ENCODE measurements around the gene CFAP53. TPM values are rescaled to one million over a fixed set of nuclear protein-coding genes. Genes with fewer than 3 reads are reported as not detected.

Gene CFAP53
- total and polyA plus RNA-seq, 8 donors = 0.25 to 1.5 (median 0.39) TPM

- ATAC-seq = no peak
- H3K27ac ChIP-seq = no peak overlapping the region
- 80 to 85% methylated on average over 6 of the region's 6 CpGs for WGBS, 2 donors
- no peaks in the 10 kb centered on the region for H3K9me3 ChIP-seq
- peaks cover 15 to 46% (median 38%) of the 10 kb centered on the region in 3 donors for H3K36me3 ChIP-seq
- peaks cover 9 to 18% (median 14%) of the 10 kb centered on the region in 3 donors for H3K4me1 ChIP-seq
- no peak for DNase-seq
- intact Hi-C loops (cut with DNase I) = no loop called here
- no peak overlapping the region for H3K4me3 ChIP-seq
- no peaks in the 10 kb centered on the region for H3K27me3 ChIP-seq
- no peak for FAIRE-seq
- TF ChIP-seq CTCF (IDR thresholded peaks at IDR 0.05) = no peak
Observed at GRCh38 chr18:50277942-50278341, 11.6 kb upstream of the CFAP53 start.

- no peak overlapping the region for H3K4me3 ChIP-seq
- H3K27ac ChIP-seq = no peak overlapping the region
- no peaks in the 10 kb centered on the region for H3K9me3 ChIP-seq
- no peak for TF ChIP-seq CTCF (IDR thresholded peaks at IDR 0.05)
- intact Hi-C loops (cut with DNase I) = no loop called here
- 72 to 76% methylated on average over 4 of the region's 4 CpGs for WGBS, 2 donors
- FAIRE-seq (no peak), DNase-seq (no peak), ATAC-seq (no peak)
- H3K27me3 ChIP-seq = no peaks in the 10 kb centered on the region
- H3K4me1 ChIP-seq = peaks cover 9 to 14% (median 14%) of the 10 kb centered on the region in 3 donors
- peaks cover 15 to 55% (median 48%) of the 10 kb centered on the region in 3 donors for H3K36me3 ChIP-seq
Observed at GRCh38 chr18:50276452-50276851, 10.2 kb upstream of the CFAP53 start.

GRCh38 chr18:50275503-50276036, 9.3 kb upstream of the CFAP53 start:
- 94 to 99% methylated on average over 19 of the region's 19 CpGs for WGBS, 2 donors
- ATAC-seq = no peak

GRCh38 chr18:50274941-50275340, 8.6 kb upstream of the CFAP53 start:
- FAIRE-seq (no peak), DNase-seq (no peak), ATAC-seq (no peak)
- H3K36me3 ChIP-seq = peaks cover 15 to 55% (median 48%) of the 10 kb centered on the region in 3 donors
- H3K9me3 ChIP-seq = no peaks in the 10 kb centered on the region
- 95 to 97% methylated on average over 10 of the region's 10 CpGs for WGBS, 2 donors
- intact Hi-C loops (cut with DNase I) = no loop called here
- H3K27me3 ChIP-seq = no peaks in the 10 kb centered on the region
- H3K4me3 ChIP-seq = no peak overlapping the region
- no peak overlapping the region for H3K27ac ChIP-seq
- H3K4me1 ChIP-seq = peaks cover 6 to 12% (median 9%) of the 10 kb centered on the region in 3 donors
- TF ChIP-seq CTCF (IDR thresholded peaks at IDR 0.05) = no peak

More at GRCh38 chr18:50275503-50276036, 9.3 kb upstream of the CFAP53 start:
- TF ChIP-seq CTCF (IDR thresholded peaks at IDR 0.05) = no peak
- Histone ChIP-seq H3K27ac (no peak overlapping the region), H3K4me1 (peaks cover 9 to 14% (median 14%) of the 10 kb centered on the region in 3 donors), H3K4me3 (no peak overlapping the region), H3K9me3 (no peaks in the 10 kb centered on the region), H3K27me3 (no peaks in the 10 kb centered on the region), H3K36me3 (peaks cover 15 to 55% (median 48%) of the 10 kb centered on the region in 3 donors)
- no peak for DNase-seq
- intact Hi-C loops (cut with DNase I) = no loop called here
- no peak for FAIRE-seq

GRCh38 chr18:50274044-50274442, 7.7 kb upstream of the CFAP53 start:
- ATAC-seq (no peak), FAIRE-seq (no peak), DNase-seq (no peak)
- peaks cover 15 to 62% (median 48%) of the 10 kb centered on the region in 3 donors for H3K36me3 ChIP-seq
- intact Hi-C loops (cut with DNase I) = no loop called here
- H3K27ac ChIP-seq = no peak overlapping the region
- WGBS, 2 donors = 95 to 99% methylated on average over 17 of the region's 17 CpGs
- no peak for TF ChIP-seq CTCF (IDR thresholded peaks at IDR 0.05)
- no peaks in the 10 kb centered on the region for H3K9me3 ChIP-seq
- no peaks in the 10 kb centered on the region for H3K27me3 ChIP-seq
- peaks cover 0 to 3% (median 0%) of the 10 kb centered on the region in 3 donors for H3K4me1 ChIP-seq
- no peak overlapping the region for H3K4me3 ChIP-seq
